Nephron (organoid): ENCODE measurements around the gene TFR2.

ENCODE experiments used
- H3K27ac Mint-ChIP-seq, 3 experiments: 2 replicates each; pipeline ENCODE4 v1.8.0; 2020; ENCODE audit warnings: mixed read lengths in 3 of 3, mild to moderate bottlenecking in 2 of 3, moderate library complexity in 1 of 3
- H3K27me3 Mint-ChIP-seq: 2 replicates; pipeline ENCODE4 v1.8.0; 2021; ENCODE audit warnings: low read depth, mild to moderate bottlenecking, moderate library complexity, mixed read lengths
- H3K36me3 Mint-ChIP-seq: 2 replicates; pipeline ENCODE4 v1.8.0; 2020; ENCODE audit warnings: low read depth, mixed read lengths
- H3K4me1 Mint-ChIP-seq: 2 replicates; pipeline ENCODE4 v1.8.0; 2020; ENCODE audit warnings: mixed read lengths
- H3K4me3 Mint-ChIP-seq, 3 experiments: 2 replicates each; pipeline ENCODE4 v1.8.0; 2020; ENCODE audit warnings: mild to moderate bottlenecking in 3 of 3, mixed read lengths in 3 of 3, moderate library complexity in 2 of 3
- H3K9me3 Mint-ChIP-seq: 2 replicates; pipeline ENCODE4 v1.8.0; 2020; ENCODE audit warnings: mixed read lengths
- CTCF ChIP-seq, 3 experiments: fragments of 200-600 bp; sonication (generic); IDR thresholded peaks; one replicate each; pipeline ENCODE4 v1.5.0; 2021; ENCODE audit warnings: antibody characterized with exemption in 3 of 3; ENCODE audit not compliant: unreplicated experiment in 3 of 3

The TFR2 gene

GRCh38 chr7:100679927-100680575 is 38.7 kb upstream of the TFR2 start:
- no peak for TF ChIP-seq CTCF (IDR thresholded peaks at IDR 0.05; ENCODE audit: unreplicated experiment in 3 of 3)
- peaks cover 31% of the 10 kb centered on the region for H3K36me3 Mint-ChIP-seq
- peaks cover 5% of the 10 kb centered on the region for H3K4me1 Mint-ChIP-seq
- H3K4me3 Mint-ChIP-seq, result no peak overlapping the region
- H3K27me3 Mint-ChIP-seq, result no peaks in the 10 kb centered on the region
- H3K27ac Mint-ChIP-seq, result peak overlapping the region in 1 of 3 experiments; percentile 59
- H3K9me3 Mint-ChIP-seq, result no peaks in the 10 kb centered on the region

GRCh38 chr7:100679129-100679926 is 38.0 kb upstream of the TFR2 start:
- Mint-ChIP-seq H3K9me3 (no peaks in the 10 kb centered on the region), H3K36me3 (peaks cover 30% of the 10 kb centered on the region), H3K4me3 (peak overlapping the region in 1 of 3 experiments; percentile 3), H3K27ac (peak overlapping the region; percentile 5 to 64 (median 49)), H3K27me3 (no peaks in the 10 kb centered on the region), H3K4me1 (peaks cover 5% of the 10 kb centered on the region)
- TF ChIP-seq CTCF (IDR thresholded peaks at IDR 0.05; ENCODE audit: unreplicated experiment in 3 of 3), result no peak

- Mint-ChIP-seq H3K4me3 (peak overlapping the region; percentile 64 to 81 (median 70)), H3K4me1 (peaks cover 5% of the 10 kb centered on the region), H3K27me3 (no peaks in the 10 kb centered on the region), H3K27ac (peak overlapping the region; percentile 29 to 77 (median 65)), H3K36me3 (peaks cover 29% of the 10 kb centered on the region), H3K9me3 (no peaks in the 10 kb centered on the region)
- TF ChIP-seq CTCF (IDR thresholded peaks at IDR 0.05; ENCODE audit: unreplicated experiment in 3 of 3), result no peak
Observed at GRCh38 chr7:100678291-100678984, 37.1 kb upstream of the TFR2 start.

GRCh38 chr7:100677308-100678267 is 36.2 kb upstream of the TFR2 start:
- H3K36me3 Mint-ChIP-seq, result peaks cover 26% of the 10 kb centered on the region
- H3K9me3 Mint-ChIP-seq, result no peaks in the 10 kb centered on the region
- H3K4me1 Mint-ChIP-seq, result peaks cover 5% of the 10 kb centered on the region
- TF ChIP-seq CTCF (IDR thresholded peaks at IDR 0.05; ENCODE audit: unreplicated experiment in 3 of 3), result no peak
- H3K4me3 Mint-ChIP-seq, result peak overlapping the region; percentile 85 to 88 (median 86)
- peak overlapping the region; percentile 14 to 78 (median 65) for H3K27ac Mint-ChIP-seq
- no peaks in the 10 kb centered on the region for H3K27me3 Mint-ChIP-seq

GRCh38 chr7:100676501-100677306 is 35.4 kb upstream of the TFR2 start:
- Mint-ChIP-seq H3K27ac (peak overlapping the region; percentile 27 to 78 (median 76)), H3K27me3 (peaks cover 1% of the 10 kb centered on the region), H3K4me3 (peak overlapping the region; percentile 85 to 88 (median 86)), H3K36me3 (peaks cover 25% of the 10 kb centered on the region), H3K9me3 (no peaks in the 10 kb centered on the region), H3K4me1 (peaks cover 5% of the 10 kb centered on the region)
- TF ChIP-seq CTCF (IDR thresholded peaks at IDR 0.05; ENCODE audit: unreplicated experiment in 3 of 3), result no peak
